ENCODE results near the gene TBC1D3I. TPM values are rescaled to one million over a fixed set of nuclear protein-coding genes. Genes with fewer than 3 reads are reported as not detected.
"Not testable (repeated sequence)": the region's sequence is repeated elsewhere in the genome, so short reads cannot be mapped to it uniquely, and the experiment has no call there.

TBC1D3I gene
- total and polyA plus RNA-seq, 7 experiments from 2014 or later = 0.16 to 1.1 (median 0.56) TPM; not detected in 1

DNA sequence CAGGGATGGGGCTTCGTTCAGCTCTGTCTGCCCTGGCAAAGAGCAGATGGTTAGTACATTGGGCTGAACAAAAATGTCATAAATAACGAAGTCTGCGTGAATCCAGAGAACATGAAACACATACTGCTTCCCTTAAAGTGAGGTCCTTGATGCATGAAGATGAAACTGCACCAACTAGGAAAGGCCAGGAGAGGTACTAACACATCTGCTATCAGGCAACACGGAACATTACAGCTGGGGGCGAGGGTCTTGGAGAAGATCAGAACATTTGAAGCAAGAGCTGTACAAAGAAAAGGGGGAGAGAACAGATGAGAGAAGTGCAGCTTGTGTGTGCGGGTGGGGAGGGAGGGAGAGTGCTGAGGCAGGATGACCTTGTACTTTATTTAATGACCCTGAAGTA, 57.0 kb downstream of the TBC1D3I start:
- POLR2A ChIA-PET; H3K9me3 ChIP-seq (ENCODE audit: control insufficient read depth in 2 of 3, low read length in 3 of 3); H3K36me3 ChIP-seq (ENCODE audit: control insufficient read depth in 2 of 3, insufficient read depth in 3 of 3, low read length in 3 of 3); H3K4me3 Mint-ChIP-seq; H3K36me3 Mint-ChIP-seq; intact Hi-C loops (cut with micrococcal nuclease); ATAC-seq; H3K4me3 ChIP-seq (ENCODE audit: low read length); H3K27ac Mint-ChIP-seq; H3K27ac ChIP-seq (ENCODE audit: low read depth, low read length); DNase-seq; H3K9me3 Mint-ChIP-seq; H3K27me3 ChIP-seq (ENCODE audit: control insufficient read depth in 2 of 2, insufficient read depth in 2 of 2, low read length in 2 of 2); CTCF ChIA-PET: not testable (repeated sequence)
- H3K4me1 ChIP-seq (ENCODE audit: control insufficient read depth in 2 of 2, insufficient read depth in 2 of 2, low read length in 2 of 2) = peaks cover 0 to 45% of the 10 kb centered on the region in 2 donors
- peaks cover 16 to 36% (median 26%) of the 10 kb centered on the region in 5 donors for H3K27me3 Mint-ChIP-seq
- peaks cover 0 to 25% (median 4%) of the 10 kb centered on the region in 7 donors for H3K4me1 Mint-ChIP-seq

DNA sequence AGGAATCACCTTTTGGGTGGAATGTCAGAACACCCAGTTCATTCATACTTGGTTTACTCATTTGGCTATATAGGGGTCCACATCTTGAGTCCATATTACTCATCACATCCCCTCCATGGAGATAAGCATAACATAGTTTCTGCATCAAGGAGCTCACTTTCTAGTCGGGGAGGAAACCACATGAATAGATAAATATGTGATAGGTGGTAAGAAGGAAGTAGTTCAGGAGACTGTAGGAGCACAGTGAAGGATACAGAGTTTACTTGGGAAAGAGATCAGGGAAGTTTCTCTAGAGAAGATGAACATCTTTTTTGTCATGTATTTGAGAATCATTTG, 57.9 kb downstream of the TBC1D3I start:
- H3K4me1 ChIP-seq (ENCODE audit: control insufficient read depth in 2 of 2, insufficient read depth in 2 of 2, low read length in 2 of 2) = peaks cover 0 to 47% of the 10 kb centered on the region in 2 donors
- H3K9me3 Mint-ChIP-seq; ATAC-seq; POLR2A ChIA-PET; H3K4me3 Mint-ChIP-seq; CTCF ChIA-PET; DNase-seq; H3K9me3 ChIP-seq (ENCODE audit: control insufficient read depth in 2 of 3, low read length in 3 of 3); H3K27ac Mint-ChIP-seq; intact Hi-C loops (cut with micrococcal nuclease); H3K36me3 Mint-ChIP-seq; H3K4me3 ChIP-seq (ENCODE audit: low read length); H3K27me3 ChIP-seq (ENCODE audit: control insufficient read depth in 2 of 2, insufficient read depth in 2 of 2, low read length in 2 of 2); H3K27ac ChIP-seq (ENCODE audit: low read depth, low read length); H3K36me3 ChIP-seq (ENCODE audit: control insufficient read depth in 2 of 3, insufficient read depth in 3 of 3, low read length in 3 of 3): not testable (repeated sequence)
- Mint-ChIP-seq H3K4me1 (peaks cover 0 to 27% (median 4%) of the 10 kb centered on the region in 7 donors), H3K27me3 (peaks cover 16 to 28% (median 21%) of the 10 kb centered on the region in 5 donors)

DNA sequence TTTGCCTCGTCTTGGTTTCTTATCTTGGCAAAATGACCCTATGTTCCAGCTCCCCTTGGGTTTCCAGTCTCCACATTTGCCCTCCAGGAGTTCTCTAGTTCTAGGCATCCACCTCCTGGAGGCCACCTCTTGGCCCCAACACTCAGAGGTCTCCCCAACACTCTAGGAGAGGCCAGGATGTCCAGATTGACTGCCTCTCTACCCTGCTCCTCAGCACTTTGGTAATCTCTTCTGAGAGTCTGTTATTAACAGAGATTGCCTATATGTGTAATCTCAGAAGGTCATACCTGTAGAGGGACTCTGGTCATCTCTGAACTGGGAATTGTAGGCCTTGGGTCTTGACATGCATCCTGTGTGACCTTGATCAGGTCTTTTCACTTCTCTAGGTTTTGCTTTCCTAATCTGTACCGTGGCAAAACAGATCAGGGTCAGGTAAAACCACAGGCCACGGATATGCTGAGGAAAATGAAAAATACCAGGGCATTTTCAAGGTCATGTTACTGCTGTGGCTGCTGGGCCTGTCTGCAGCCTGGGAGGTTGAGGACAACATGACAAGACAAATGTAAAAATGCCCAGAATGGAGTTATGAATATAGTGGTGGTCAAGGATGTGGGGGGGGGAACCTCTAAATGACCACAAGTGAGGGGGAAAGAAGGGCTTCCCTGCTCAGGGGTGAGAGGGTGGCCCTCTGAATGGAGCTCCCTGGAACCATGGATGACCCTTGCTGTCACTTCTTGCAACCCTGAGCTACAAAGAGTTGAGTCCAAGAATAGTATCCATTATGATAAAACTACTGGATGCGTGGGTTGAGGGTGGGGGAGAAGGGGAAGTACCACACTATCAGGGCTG, 58.5 kb downstream of the TBC1D3I start:
- no peak overlapping the region for H3K27ac Mint-ChIP-seq
- no peak overlapping the region for H3K4me3 Mint-ChIP-seq
- H3K9me3 Mint-ChIP-seq = peaks cover 0 to 2% (median 0%) of the 10 kb centered on the region in 11 donors
- ATAC-seq (no peak), DNase-seq (no peak)
- intact Hi-C loops (cut with micrococcal nuclease) = no loop called here
- ChIA-PET POLR2A (no interaction called here), CTCF (no interaction called here)
- H3K36me3 Mint-ChIP-seq = no peaks in the 10 kb centered on the region
- Histone ChIP-seq H3K36me3 (ENCODE audit: control insufficient read depth in 2 of 3, insufficient read depth in 3 of 3, low read length in 3 of 3) (no peaks in the 10 kb centered on the region), H3K27ac (ENCODE audit: low read depth, low read length) (no peak overlapping the region), H3K9me3 (ENCODE audit: control insufficient read depth in 2 of 3, low read length in 3 of 3) (no peaks in the 10 kb centered on the region), H3K4me3 (ENCODE audit: low read length) (no peak overlapping the region), H3K27me3 (ENCODE audit: control insufficient read depth in 2 of 2, insufficient read depth in 2 of 2, low read length in 2 of 2) (no peaks in the 10 kb centered on the region), H3K4me1 (ENCODE audit: control insufficient read depth in 2 of 2, insufficient read depth in 2 of 2, low read length in 2 of 2) (peaks cover 0 to 47% of the 10 kb centered on the region in 2 donors)
- peaks cover 16 to 30% (median 21%) of the 10 kb centered on the region in 5 donors for H3K27me3 Mint-ChIP-seq
- peaks cover 0 to 25% (median 4%) of the 10 kb centered on the region in 7 donors for H3K4me1 Mint-ChIP-seq

DNA sequence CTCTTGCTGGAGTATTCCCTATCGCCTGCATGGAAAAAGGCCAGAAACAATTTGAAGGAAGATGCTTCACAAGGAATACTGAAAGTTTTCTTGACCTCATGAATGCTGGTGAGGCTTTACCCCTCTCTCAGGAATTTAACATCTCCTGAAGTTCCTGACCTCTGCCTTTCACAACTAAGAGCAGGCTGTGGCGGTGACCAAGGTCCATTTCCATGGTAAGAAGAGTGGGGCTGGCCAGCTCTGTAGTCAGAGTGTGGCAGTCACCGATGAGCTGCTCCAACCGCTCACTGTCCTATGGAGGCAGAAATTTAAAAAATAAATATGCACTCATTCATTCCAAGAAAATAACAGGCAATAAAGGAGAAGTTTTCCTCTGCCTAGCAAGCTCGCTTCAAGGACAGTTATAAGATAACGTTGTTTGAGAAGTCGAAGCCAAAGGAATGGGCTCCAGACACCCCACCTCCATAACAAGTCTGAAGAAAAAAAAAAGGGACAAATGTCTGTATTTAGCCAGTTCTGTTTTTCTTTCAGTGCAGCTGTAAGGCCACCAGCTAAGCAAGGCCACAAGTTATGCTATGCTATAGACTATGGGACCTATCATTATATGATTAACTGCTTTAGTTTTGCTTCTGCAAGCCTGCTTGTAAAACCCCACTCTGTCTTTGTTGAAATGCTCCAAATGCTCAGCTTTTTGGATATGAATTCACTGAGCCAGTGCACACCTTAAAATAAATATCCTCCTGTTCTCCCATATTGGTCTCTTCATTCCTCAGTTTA, 59.5 kb downstream of the TBC1D3I start:
- no peak overlapping the region for H3K27ac ChIP-seq (ENCODE audit: low read depth, low read length)
- H3K4me1 ChIP-seq (ENCODE audit: control insufficient read depth in 2 of 2, insufficient read depth in 2 of 2, low read length in 2 of 2) = peaks cover 0 to 41% of the 10 kb centered on the region in 2 donors
- H3K4me1 Mint-ChIP-seq = peaks cover 0 to 21% (median 4%) of the 10 kb centered on the region in 7 donors

More for the DNA sequence above, 59.5 kb downstream of the TBC1D3I start:
- no peaks in the 10 kb centered on the region for H3K36me3 Mint-ChIP-seq
- intact Hi-C loops (cut with micrococcal nuclease) = no loop called here
- no peak for ATAC-seq
- Histone ChIP-seq H3K9me3 (ENCODE audit: control insufficient read depth in 2 of 3, low read length in 3 of 3) (no peaks in the 10 kb centered on the region), H3K27me3 (ENCODE audit: control insufficient read depth in 2 of 2, insufficient read depth in 2 of 2, low read length in 2 of 2) (no peaks in the 10 kb centered on the region), H3K36me3 (ENCODE audit: control insufficient read depth in 2 of 3, insufficient read depth in 3 of 3, low read length in 3 of 3) (no peaks in the 10 kb centered on the region), H3K4me3 (ENCODE audit: low read length) (no peak overlapping the region)
- H3K9me3 Mint-ChIP-seq = peaks cover 0 to 2% (median 0%) of the 10 kb centered on the region in 11 donors
- ChIA-PET CTCF (no interaction called here), POLR2A (no interaction called here)
- DNase-seq = no peak
- H3K4me3 Mint-ChIP-seq = no peak overlapping the region
- H3K27ac Mint-ChIP-seq = no peak overlapping the region
- peaks cover 19 to 31% (median 20%) of the 10 kb centered on the region in 5 donors for H3K27me3 Mint-ChIP-seq

Other genes with a start within 250 kb of the TBC1D3I start
- gene CCL23, start 246.6 kb downstream of the TBC1D3I start, total RNA-seq = not detected
- gene CCL23, start 246.6 kb downstream of the TBC1D3I start, polyA plus RNA-seq = not detected
- gene CCL18, start 200.3 kb downstream of the TBC1D3I start, total RNA-seq = not detected
- not detected for gene CCL18, start 200.3 kb downstream of the TBC1D3I start, polyA plus RNA-seq
- gene CCL3, start 174.4 kb downstream of the TBC1D3I start, total RNA-seq = 10 to 100 TPM in 3 of 5 experiments, 1 to 10 TPM in 2; 1.6 to 72.5 (median 44.0) TPM
- not detected for gene CCL3, start 174.4 kb downstream of the TBC1D3I start, polyA plus RNA-seq
- gene CCL4, start 160.7 kb downstream of the TBC1D3I start, total RNA-seq = 10 to 100 TPM in 3 of 5 experiments, 1 to 10 TPM in 2; 1.6 to 35.6 (median 12.8) TPM
- under 1 TPM; 0.74 to 0.96 TPM for gene CCL4, start 160.7 kb downstream of the TBC1D3I start, polyA plus RNA-seq
- 10 to 100 TPM in 2 of 5 experiments, 1 to 10 TPM in 3; 4.0 to 13.3 (median 9.7) TPM for gene TBC1D3B, start 87.9 kb downstream of the TBC1D3I start, total RNA-seq
- not detected for gene TBC1D3B, start 87.9 kb downstream of the TBC1D3I start, polyA plus RNA-seq
- 10 to 100 TPM in 2 of 5 experiments, 1 to 10 TPM in 1, under 1 TPM in 1, not detected in 1; 0.70 to 57.5 (median 17.7) TPM for gene CCL3L1, start 67.8 kb downstream of the TBC1D3I start, total RNA-seq
- gene CCL3L1, start 67.8 kb downstream of the TBC1D3I start, polyA plus RNA-seq = not detected
- 10 to 100 TPM in 1 of 5 experiments, 1 to 10 TPM in 2, not detected in 2; 5.3 to 10.0 (median 9.7) TPM for gene CCL4L2, start 53.5 kb downstream of the TBC1D3I start, total RNA-seq
- not detected for gene CCL4L2, start 53.5 kb downstream of the TBC1D3I start, polyA plus RNA-seq
- gene TBC1D3G, start 59.3 kb upstream of the TBC1D3I start, total RNA-seq = not detected
- gene TBC1D3G, start 59.3 kb upstream of the TBC1D3I start, polyA plus RNA-seq = not detected
- gene TBC1D3H, start 123.9 kb upstream of the TBC1D3I start, total RNA-seq = not detected
- gene TBC1D3H, start 123.9 kb upstream of the TBC1D3I start, polyA plus RNA-seq = not detected
- 10 to 100 TPM; 38.4 to 59.9 (median 57.4) TPM for gene ZNHIT3, start 222.1 kb upstream of the TBC1D3I start, total RNA-seq
- 100 to 1,000 TPM in 1 of 2 donors, 10 to 100 TPM in 1; 99.1 to 118 TPM for gene ZNHIT3, start 222.1 kb upstream of the TBC1D3I start, polyA plus RNA-seq